Neural progenitor cell (in vitro differentiated cells): Measurements from ENCODE around the gene RARRES1.

ENCODE experiments used
- EZH2 ChIP-seq: fragments of 200-600 bp; sonication (generic); IDR thresholded peaks from 2 replicates; pipeline ENCODE4 v1.6.1; 2017; ENCODE audit warnings: antibody characterized with exemption, mild to moderate bottlenecking, moderate library complexity
- EZH2phosphoT487 ChIP-seq: fragments of 200-600 bp; sonication (generic); IDR thresholded peaks from 2 replicates; pipeline ENCODE4 v1.6.1; 2017; ENCODE audit warnings: antibody characterized with exemption
- TF ChIP-seq, protein P1 (sequence below): fragments of 200-600 bp; sonication (generic); IDR thresholded peaks from 2 replicates; pipeline ENCODE4 v1.5.1; 2017; ENCODE audit warnings: antibody characterized with exemption, mild to moderate bottlenecking

DNA sequence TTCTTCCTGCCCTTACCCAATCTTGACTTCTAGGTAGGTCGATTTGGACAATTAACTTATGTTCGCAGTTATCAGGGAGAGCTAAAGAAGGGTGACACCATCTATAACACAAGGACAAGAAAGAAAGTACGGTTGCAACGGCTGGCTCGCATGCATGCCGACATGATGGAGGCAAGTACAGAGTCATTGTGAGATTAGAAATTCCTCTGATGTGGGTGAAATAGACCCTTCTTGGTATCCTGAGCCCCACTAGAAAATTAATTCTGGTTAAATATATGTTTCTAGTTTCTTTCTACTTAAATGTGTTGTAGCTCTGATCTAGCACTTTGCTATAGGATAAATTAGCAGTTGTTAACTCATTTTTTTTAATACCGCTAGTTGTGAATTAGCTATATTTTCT, 73.4 kb downstream of the RARRES1 start:
- TF ChIP-seq, protein P1, sequence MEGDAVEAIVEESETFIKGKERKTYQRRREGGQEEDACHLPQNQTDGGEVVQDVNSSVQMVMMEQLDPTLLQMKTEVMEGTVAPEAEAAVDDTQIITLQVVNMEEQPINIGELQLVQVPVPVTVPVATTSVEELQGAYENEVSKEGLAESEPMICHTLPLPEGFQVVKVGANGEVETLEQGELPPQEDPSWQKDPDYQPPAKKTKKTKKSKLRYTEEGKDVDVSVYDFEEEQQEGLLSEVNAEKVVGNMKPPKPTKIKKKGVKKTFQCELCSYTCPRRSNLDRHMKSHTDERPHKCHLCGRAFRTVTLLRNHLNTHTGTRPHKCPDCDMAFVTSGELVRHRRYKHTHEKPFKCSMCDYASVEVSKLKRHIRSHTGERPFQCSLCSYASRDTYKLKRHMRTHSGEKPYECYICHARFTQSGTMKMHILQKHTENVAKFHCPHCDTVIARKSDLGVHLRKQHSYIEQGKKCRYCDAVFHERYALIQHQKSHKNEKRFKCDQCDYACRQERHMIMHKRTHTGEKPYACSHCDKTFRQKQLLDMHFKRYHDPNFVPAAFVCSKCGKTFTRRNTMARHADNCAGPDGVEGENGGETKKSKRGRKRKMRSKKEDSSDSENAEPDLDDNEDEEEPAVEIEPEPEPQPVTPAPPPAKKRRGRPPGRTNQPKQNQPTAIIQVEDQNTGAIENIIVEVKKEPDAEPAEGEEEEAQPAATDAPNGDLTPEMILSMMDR: no peak
- no peak for TF ChIP-seq EZH2
- TF ChIP-seq EZH2phosphoT487: no peak
